ENCODE data around the gene GNAI2.
A peak's percentile ranks its signal among the peaks of the same experiment; 100 is the strongest.
"Not testable (repeated sequence)": the region's sequence is repeated elsewhere in the genome, so short reads cannot be mapped to it uniquely, and the experiment has no call there.

Gene GNAI2

DNA sequence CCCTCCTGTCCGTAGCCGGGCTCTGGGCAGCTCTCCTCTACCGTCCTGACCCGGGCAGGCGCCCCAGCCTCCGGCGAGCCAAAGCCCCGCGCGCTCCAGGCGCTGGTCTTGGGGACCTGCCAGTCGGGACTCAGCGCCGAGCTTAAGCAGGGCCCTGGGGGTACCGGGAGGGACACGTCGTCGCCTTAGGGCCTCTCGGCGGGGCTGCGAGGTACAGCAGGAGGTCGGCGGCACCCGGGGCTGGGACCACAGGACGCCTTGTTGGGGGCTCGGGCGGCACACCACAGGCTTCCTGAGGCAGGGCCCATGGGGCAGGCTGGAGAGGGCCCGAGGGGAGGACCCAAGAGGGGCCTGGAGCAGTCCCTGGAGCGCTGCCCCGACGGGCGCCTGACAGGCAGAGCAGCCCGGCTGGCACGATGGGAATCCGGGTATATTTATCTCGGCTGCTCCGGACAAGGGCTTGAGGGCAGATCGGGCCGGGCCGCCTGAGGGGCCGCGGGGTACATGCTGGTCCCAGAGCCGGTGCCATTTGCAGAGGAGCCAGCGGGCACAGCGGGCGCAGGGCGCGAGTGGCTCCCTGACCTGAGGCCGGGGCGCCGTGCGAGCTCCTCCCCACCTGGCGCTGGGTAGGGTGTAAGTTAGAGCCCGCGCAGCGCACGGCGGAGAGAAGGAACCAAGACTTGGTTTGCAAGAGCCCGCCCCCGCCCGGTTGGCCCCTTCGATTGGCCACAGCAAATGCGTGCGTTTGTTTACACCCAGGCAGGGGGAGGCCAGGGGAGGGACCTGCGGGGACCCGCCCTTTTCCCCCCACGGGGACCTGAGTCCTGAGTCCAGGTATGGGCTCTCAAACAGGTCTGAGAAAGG, 30.4 kb upstream of the GNAI2 start:
- DNase-seq: no peak

DNA sequence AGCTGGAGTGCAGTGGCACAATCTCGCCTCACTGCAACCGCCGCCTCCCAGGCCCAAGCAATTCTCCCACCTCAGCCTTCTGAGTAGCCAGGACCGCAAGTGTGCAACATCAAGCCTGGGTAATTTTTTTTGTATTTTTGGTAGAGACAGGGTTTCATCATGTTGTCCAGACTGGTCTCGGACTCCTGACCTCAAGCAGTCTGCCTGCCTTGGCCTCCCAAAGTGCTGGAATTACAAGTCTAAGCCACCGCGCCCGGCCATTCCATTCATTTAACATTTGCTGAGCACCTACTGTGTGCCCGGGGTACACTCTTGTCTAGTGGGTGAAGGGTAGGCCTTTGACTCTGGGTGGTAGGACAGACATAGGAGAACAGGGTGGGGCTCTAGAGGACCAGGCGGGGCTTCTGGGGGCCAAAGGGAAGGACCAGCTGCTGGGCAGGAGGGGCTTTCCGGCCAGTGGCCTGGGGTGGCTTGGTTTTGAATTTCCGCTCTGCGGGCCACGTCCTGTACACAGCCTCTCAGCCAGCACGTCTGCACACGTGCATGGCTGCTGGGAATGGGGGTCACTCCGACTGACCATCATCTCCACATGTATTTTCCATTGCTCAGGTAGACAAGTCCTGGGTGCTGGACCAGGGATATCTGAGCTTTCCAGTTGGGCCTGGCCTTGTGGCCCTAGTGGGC, 28.5 kb upstream of the GNAI2 start:
- DNase-seq: no peak

DNA sequence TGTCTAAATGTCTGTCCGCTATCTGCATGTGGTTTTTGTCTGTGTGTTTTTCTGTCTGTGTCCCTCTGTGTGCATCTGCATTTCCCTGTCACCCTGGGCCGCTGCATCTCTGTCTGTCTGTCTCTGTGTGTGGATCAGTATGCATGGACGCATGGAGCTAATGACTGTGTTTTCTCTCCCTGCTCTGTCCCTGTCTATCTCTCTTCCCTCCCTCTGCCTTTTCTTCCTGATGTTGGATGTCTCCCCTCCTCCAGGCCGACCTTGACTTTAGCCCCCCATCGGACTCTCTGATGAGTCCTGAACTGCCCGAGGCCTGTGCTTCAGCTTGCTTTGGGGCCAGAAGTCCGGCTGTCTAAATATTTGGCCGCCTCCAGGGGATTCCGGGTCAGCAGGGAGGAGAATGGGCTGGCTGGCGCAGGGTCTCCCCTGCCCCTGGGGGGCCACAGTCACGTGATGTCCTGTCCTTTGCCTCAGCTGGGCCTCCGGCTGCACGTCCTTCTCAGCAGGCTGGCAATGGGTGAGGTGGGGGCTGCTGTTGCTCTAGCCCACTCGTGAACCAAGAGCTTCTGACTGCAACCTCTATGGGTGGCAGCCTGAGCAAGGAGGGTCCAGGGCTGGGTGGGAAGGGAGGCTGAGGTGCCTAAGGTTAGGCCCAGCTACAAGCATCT, 27.2 kb upstream of the GNAI2 start:
- no peak for DNase-seq

GRCh38 chr3:50210176-50210509, 25.9 kb upstream of the GNAI2 start:
- no peak for DNase-seq

- DNase-seq: no peak
Observed at GRCh38 chr3:50210510-50211367, 25.3 kb upstream of the GNAI2 start.

DNA sequence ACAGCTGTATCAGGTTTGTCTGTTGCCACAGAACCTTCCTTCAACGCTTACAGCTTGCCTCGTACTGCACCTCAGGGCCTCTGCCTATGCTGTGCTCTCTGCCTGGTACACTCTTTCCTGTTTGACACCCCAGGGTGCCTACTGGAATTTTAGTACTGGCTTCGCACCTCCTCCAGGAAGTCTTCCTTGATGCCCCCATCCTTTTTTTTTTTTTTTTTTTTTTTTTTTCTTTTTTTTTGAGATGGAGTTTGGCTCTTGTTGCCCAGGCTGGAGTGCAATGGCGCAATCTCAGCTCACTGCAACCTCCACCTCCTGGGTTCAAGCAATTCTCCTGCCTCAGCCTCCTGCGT, 24.7 kb upstream of the GNAI2 start:
- not testable (repeated sequence) for DNase-seq

DNA sequence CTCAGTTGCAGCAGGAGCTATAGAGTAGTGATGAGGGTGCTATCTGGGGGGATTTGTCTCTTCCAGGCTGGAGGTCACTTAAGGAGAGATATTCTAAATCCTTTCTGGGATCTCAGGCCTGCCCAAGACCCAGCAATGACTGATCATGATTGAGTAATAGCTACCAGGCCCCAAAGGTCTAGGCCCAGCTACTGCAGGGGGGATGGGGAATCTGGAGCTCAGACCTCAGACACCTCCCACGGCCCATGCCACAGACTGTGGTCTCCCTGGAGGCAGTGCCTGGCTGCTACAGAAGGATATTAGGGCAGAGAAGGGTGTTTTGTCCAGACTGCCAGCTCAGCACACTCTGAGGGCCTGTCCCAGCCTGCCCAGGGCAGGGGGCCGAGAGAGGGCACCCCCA, 24.1 kb upstream of the GNAI2 start:
- DNase-seq: no peak

GRCh38 chr3:50212502-50212901, 23.5 kb upstream of the GNAI2 start:
- no peak for DNase-seq

DNA sequence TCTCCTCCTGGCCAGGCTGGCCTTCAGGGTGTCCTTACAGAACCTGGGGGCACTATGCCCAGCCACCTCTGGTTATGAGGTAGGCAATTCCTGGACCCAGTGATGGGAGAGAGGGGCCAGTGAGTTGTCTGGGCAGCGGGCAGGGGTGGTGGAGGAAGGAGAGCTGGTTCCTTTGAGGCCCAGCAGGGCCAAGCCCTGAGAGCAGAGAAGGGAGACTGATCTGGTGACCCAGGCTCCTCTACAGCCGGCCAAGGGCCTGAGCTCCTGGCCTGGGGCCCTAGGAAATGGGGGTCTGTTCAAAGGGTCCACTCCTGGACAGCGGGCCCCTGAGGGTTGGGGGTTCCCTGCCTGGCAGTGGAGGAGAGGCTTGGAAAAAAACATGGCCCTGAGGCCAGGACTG, 23.0 kb upstream of the GNAI2 start:
- DNase-seq: no peak

DNA sequence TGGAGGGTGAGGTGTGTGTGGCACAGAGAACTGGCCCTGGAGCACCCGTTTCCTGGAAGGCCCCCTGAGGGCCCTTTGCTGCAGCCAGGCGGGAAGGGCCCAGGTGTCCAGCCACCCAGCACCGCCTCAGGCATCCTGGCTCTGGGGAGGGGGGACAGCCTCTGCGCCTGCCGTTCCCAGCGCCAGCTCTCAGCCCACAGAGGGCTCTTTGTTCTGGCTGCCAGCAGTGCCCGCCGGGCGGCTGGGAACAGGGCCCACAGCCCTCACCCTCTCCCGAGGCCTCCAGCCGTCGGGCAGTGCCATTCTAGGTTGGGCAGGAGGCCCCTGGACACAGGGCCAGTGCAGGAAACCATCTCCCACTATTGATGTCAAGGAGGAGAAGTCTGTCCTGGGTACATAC, 22.6 kb upstream of the GNAI2 start:
- DNase-seq: no peak

DNA sequence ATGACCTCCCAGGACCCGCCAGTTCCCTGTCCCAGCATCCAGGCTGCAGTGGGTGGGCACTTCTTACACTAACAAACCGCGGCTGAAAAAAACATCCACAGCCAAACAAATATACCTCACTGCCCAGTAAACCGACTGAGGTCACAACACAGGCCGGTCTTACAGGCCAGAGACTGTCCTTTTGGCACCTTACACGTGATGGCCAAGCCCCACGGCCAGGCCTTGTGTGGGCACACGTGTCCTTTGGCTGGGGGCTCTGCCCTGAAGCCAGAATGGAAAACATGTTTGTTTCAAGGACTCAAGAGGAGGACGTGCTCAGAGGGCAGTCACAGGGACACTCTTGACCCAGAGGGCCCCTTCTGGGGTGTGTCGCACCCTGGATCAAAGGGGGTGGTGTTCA, 21.2 kb upstream of the GNAI2 start:
- no peak for DNase-seq

GRCh38 chr3:50215529-50215928, 20.5 kb upstream of the GNAI2 start:
- no peak for DNase-seq

DNA sequence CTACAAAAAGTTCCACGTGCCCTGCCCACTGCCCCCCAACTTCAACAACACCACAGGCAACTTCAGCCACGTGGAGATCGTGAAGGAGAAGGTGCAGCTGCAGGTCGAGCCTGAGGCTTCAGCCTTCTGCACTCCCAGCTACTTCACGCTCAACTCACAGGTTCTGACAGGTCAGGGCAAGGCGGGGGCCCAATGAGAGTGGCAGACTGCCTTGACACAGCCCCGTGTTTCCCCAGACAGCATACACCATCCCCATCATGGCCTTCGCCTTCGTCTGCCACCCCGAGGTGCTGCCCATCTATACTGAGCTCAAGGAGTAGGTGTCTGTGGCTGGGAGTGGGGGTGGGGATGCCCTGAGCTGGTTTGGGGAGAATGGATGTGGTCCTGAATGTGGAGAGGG, 18.3 kb upstream of the GNAI2 start:
- DNase-seq: no peak

DNA sequence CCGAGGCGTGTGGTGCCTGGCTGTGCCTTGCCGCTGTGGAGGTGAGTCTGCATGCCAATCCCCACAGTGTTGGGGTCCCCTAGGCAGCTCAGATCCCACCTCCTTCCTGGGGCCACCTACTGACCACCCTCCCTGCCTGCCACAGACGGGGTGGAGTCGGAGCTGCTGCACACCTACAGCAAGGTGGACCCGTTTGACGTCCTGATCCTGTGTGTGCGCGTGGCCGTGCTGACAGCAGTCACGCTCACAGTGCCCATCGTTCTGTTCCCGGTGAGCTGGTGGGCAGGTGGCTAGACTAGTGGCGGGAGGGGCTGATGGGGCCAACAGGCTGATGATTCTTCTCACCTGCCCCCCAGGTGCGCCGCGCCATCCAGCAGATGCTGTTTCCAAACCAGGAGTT, 17.6 kb upstream of the GNAI2 start:
- DNase-seq: no peak

DNA sequence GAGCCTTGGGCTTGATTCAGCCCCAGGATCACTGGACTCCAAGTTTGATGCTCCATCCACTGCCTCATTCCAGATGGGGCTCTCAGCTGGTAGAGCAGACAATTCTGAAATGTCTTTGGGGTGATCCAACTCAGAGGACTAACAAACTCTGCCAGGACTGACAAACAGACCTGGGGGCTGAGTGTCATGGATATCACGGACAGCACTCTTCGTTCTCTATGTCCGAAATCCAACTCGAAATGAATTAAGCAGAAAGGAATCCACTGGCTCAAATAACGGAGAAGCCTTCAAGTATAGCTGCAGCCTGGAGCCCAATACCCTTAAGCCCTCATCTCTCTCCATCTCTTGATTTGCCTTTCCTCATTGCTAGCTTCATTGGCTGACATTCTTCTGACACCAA, 16.7 kb upstream of the GNAI2 start:
- DNase-seq: no peak

DNA sequence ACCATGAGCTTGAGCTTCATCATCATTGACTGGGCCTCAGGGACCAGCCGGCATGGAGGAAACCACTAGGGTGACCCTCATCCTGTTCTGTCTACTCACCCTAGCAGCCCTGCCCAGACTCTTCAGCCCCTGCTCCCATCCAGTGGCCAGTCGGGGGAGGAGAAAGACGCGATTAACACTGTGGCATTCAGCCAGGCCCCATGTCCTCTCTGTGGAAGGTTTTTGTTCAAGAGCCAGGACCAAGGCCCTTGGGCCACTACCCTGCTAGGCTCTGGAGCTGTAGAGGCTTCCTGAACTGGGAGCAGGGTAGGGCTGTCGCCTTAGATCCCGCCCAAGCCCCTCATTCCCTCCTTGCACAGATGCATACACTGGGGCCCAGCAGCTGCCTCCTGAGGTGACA, 15.9 kb upstream of the GNAI2 start:
- DNase-seq: no peak

DNA sequence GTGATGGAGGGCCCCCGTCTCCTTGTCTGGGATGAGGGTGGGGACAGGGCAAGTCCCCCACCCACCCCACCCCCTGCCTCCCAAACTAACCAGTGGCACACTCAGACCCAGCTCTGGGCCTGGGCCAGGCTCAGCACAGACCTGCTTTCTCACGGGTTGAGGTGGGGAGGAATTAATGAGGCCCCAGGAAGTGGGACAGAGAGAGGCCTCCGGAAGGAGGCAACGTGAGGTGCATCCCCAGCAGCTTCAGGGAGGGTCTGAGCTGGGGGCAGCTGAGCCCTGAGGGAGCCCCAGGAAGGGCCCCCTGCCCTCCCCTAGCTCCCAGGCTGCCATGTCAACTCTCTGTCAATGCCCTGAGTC, 15.0 kb upstream of the GNAI2 start:
- no peak for DNase-seq

GRCh38 chr3:50221411-50222168, 14.4 kb upstream of the GNAI2 start:
- no peak for DNase-seq

DNA sequence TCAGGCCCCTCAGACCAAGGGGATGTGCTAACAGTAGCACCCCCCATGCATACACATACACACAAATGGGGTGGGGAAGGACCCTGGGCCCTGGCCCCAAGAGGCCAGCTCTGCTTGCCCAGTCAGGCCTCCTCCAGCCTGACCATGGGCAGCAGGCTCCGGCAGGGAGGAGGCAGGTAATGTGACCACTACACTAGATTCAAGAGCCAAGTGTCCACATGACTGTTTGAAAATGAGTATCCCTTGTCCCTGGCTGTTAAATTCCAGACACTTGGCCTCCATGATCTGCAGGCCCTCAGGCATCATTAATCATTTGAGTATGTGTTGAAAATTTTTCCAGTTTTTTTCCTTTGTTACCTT, 13.9 kb upstream of the GNAI2 start:
- DNase-seq: no peak

- DNase-seq: no peak
Observed at GRCh38 chr3:50224639-50225038, 11.4 kb upstream of the GNAI2 start.

DNA sequence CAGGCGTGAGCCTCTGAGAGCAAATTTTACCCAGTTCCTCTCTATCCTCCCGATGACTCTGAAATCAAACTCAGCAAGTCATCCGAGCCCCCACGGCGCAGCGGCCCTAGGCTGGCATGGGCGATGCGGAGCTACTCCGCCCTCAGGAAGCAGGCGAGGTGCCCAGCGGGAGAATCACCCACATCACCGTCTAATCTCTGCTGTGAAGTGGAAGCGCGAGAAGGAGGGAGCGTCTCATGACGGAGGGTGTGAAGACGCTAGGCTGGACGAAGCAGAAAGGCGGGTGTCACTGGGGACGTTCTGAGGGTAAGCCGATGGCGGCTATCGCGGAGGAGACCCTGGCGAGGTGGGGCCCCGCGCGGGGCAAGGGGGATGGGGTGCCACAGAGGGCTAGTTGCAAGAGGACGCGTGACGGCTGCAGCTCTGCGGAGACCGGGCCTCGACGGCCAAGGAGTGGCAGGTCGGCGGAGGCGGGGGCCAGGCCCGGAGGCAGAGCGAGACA, 9.1 kb upstream of the GNAI2 start:
- DNase-seq: no peak

- DNase-seq: peak; percentile 82
Observed at GRCh38 chr3:50227390-50228183, 8.4 kb upstream of the GNAI2 start.

Measured in NCI-H1092 (cell line).